ENCODE results near the gene SLC16A9.
"Not testable (repeated sequence)": the region's sequence is repeated elsewhere in the genome, so short reads cannot be mapped to it uniquely, and the experiment has no call there.

The SLC16A9 gene

DNA sequence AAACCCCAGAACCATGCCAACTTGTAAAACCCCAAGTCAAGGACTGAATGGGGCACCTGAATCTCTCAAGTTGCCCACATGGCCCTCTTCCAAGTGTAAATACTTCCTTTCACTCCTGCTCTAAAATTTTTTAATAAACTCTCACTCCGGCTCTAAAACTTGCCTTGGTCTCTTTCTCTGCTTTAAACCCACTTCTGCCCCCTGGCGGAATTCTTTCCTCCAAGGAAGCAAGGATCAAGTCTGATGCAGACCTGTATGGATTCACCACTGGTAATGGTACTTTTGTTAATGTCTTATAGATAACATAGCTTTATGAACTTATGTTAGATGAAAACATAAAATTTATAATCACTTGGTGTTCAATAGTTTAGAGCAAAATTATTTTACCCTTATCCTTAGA, 33.8 kb downstream of the SLC16A9 start:
- no peak for DNase-seq (ENCODE audit: low read depth in 2 of 2)

GRCh38 chr10:59674215-59674836, 35.3 kb downstream of the SLC16A9 start:
- DNase-seq (ENCODE audit: low read depth in 2 of 2): no peak

- DNase-seq (ENCODE audit: low read depth in 2 of 2): no peak
Observed at GRCh38 chr10:59672150-59672875, 37.3 kb downstream of the SLC16A9 start.

- no peak for DNase-seq (ENCODE audit: low read depth in 2 of 2)
Observed at GRCh38 chr10:59670269-59670668, 39.4 kb downstream of the SLC16A9 start.

GRCh38 chr10:59668096-59668495, 41.6 kb downstream of the SLC16A9 start:
- DNase-seq (ENCODE audit: low read depth in 2 of 2): no peak

DNA sequence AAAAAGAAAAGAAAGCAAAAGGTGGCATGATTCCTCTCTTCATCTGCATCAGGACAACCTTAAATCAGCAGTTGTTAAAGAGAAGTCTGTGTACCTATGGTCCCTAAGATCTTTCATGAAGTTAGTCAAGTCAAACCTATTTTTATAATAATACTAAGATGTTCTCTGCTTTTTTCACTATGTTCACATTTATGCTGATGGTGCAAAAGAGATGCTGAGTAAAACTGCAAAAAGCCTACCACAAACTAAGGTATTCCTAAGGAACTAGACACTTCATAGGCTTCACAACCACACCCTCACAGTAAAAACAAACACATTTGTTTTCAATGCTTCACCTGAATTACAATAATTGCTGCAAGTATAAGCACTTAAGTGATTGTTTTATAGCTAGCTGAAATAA, 43.3 kb downstream of the SLC16A9 start:
- DNase-seq (ENCODE audit: low read depth in 2 of 2): no peak

- DNase-seq (ENCODE audit: low read depth in 2 of 2): not testable (repeated sequence)
Observed at GRCh38 chr10:59663213-59663612, 46.4 kb downstream of the SLC16A9 start.

- DNase-seq (ENCODE audit: low read depth in 2 of 2): no peak
Observed at GRCh38 chr10:59657724-59658123, 51.9 kb downstream of the SLC16A9 start.

DNA sequence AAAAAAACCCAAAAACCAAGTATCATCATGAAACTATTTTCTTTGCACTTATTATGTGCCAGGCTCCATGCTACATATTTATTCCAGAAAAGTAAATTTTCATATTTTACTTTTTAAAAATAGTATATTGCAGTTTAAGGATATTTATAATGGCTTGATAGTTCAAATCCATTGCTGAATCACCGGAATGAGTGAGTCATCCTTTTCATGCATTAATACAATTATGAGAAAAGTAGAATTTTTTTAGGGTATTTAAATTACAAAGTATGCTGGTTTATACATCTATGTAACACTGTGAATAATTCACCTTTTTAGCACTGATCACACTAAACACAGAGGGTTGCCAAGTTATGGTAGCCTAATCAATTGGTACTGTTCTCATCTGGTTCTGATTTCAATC, 54.3 kb downstream of the SLC16A9 start:
- DNase-seq (ENCODE audit: low read depth in 2 of 2): no peak

GRCh38 chr10:59654007-59654406, 55.6 kb downstream of the SLC16A9 start:
- no peak for DNase-seq (ENCODE audit: low read depth in 2 of 2)

DNA sequence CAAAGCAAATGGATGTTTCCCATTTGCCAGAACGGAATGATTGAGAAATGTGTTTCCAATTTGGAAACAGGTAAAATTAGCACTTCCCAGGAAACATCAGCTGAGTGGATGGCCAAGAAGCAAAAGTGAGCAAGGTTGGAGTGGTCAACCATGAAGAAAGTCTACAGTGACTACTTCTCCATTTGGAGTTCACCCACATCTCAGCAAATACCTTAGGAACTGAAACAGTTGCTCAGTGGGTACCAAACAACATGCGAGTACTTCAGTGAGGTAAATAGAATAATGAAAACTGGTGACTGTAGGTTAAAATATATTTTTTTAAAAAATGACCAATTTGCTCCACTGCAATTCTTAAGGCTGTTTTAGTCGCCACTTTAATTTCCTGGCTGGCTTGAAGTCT, 57.7 kb downstream of the SLC16A9 start:
- no peak for DNase-seq (ENCODE audit: low read depth in 2 of 2)

DNA sequence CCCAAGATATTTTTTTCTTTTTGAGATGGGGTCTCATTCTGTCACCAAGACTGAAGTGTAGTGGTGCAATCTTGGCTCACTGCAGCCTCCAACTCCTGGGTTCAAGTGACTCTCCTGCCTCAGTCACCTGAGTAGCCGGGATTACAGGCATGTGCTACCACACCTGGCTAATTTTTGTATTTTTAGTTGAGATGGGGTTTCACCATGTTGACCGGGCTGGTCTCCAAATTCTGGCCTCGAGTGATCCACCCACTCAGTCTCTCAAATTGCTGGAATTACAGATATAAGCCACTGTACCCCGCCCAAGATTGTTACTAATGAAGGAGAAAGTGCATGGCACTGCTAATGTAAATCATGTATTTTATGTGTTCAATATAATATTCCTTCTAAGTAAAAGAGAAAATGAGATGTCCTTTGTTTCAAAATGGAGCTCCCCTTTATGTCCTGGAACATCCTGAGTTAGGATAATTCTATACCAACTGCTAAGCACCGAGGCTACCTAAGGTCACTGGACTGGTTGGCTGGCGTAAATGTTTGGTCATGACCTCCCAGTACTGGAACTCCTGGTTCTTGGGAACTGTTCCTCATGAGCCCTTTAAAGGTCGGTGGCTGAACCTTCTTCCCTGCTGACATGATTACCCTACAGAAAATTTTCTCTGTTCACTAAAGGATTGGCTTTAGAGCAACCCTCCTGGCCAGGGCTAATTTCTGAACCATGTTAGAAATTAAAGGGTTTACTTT, 59.9 kb downstream of the SLC16A9 start:
- no peak for DNase-seq (ENCODE audit: low read depth in 2 of 2)

DNA sequence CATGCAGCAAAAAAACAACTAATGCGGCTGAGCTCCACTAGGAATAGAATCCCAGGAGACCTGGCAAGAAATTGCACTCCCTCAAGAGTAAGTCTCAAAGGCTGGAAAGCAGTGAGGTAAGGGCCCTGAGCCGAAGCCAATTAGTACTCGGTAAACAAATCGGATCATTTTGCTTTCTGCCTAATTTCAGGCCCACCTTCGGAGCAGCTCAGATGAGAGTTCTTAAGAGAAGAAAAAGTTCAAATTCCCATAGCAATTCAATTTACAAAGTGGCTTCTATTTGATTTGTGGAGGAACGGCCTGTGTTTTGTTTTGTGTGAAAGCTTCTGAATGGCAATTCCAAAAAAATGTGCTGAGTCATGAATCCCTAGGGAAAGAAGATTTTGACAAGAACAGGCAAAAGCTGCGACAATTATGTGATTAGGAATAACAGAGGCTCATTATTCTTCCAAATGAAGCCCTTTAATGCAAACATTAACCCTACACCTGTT, 60.9 kb downstream of the SLC16A9 start:
- no peak for DNase-seq (ENCODE audit: low read depth in 2 of 2)

DNA sequence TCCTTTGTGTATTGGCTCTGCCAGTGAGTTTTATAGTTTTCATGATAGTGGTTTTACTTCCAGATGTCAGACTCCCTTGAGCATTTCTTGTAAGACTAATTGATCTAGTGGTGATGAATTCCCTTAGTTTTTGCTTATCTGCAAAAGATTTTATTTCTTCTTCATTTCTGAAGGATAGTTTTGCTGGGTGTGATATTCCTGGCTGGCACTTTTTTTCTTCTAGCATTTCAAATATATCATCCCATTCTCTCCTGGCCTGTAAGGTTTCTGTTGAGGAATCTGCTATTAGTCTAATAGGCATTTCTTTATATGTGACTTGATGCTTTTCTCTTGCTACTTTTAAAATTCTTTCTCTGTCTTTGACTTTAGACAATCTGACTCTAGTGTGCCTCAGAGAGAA, 64.8 kb downstream of the SLC16A9 start:
- DNase-seq (ENCODE audit: low read depth in 2 of 2): no peak

GRCh38 chr10:59641688-59642087, 68.0 kb downstream of the SLC16A9 start:
- DNase-seq (ENCODE audit: low read depth in 2 of 2): not testable (repeated sequence)

DNA sequence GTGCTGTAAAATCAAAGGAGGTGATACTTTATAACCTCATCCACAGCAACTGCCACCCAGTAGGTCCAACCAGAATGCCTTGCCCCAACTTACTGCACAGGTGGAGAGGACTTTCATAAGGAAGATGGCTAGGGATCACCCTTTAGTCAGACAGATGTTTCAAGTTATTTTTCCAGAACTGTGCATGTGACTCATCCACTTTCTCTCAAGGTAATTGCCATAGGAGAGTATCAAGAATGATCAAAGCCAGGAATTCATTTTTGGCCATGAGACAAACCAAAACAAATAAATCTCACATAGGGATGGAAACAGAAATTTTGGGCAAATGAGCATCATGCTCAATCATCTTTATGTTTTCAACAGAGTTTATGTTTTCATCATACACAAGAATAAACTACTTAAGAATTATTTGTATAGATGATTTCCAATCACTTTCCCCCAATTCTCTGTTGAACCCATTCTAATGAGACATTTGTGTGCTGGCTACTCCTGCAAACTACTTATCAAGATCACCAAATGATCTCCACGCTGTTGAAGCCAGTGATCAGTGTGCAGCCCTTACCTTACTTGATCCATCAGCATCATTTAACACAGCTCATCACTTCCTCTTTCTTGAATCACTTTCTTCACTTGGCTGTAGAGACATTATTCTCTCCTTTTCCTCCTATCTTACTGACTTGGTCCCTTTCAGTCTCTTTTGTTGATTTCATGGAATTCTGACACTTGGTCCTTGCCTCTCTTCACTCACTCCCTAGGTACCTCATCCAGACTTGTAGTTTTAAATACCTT, 74.0 kb downstream of the SLC16A9 start:
- DNase-seq (ENCODE audit: low read depth in 2 of 2): no peak

DNA sequence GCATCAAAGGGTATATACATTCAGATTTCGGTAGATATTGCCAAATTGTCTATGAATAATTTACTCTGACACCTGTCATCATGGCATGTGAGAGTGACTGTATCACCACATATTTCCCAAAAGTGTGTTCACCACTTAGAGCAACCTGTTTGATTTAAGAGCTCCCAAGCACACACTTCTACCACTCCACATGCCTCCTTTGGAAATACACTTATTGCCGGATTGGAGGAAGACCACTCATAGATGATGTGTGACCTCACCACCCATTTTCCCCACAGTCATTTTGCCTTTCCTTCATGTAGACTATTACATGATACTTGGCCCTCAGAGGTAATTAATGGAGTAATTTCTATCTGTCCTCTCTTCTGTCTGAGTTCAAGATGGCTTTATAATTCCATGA, 75.5 kb downstream of the SLC16A9 start:
- DNase-seq (ENCODE audit: low read depth in 2 of 2): no peak

DNA sequence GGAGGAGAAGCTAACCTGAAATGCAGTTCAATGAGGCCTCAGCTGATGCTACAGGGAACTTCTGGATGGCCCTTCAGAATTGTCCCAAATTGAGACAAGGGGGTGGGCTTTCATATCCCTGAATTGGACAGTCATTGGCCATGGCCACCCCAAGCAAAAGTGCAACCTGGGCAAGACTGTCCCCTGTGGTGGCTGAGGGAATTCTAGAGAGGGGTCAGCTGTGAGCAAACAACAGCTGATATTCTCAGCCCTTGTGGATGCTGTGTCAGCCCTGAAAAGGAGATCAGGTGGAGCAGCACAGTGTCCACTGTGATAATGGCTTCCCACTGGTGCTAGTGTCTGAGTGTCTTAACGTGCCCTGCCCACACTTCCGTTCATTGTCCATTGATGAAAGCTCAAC, 76.6 kb downstream of the SLC16A9 start:
- no peak for DNase-seq (ENCODE audit: low read depth in 2 of 2)

DNA sequence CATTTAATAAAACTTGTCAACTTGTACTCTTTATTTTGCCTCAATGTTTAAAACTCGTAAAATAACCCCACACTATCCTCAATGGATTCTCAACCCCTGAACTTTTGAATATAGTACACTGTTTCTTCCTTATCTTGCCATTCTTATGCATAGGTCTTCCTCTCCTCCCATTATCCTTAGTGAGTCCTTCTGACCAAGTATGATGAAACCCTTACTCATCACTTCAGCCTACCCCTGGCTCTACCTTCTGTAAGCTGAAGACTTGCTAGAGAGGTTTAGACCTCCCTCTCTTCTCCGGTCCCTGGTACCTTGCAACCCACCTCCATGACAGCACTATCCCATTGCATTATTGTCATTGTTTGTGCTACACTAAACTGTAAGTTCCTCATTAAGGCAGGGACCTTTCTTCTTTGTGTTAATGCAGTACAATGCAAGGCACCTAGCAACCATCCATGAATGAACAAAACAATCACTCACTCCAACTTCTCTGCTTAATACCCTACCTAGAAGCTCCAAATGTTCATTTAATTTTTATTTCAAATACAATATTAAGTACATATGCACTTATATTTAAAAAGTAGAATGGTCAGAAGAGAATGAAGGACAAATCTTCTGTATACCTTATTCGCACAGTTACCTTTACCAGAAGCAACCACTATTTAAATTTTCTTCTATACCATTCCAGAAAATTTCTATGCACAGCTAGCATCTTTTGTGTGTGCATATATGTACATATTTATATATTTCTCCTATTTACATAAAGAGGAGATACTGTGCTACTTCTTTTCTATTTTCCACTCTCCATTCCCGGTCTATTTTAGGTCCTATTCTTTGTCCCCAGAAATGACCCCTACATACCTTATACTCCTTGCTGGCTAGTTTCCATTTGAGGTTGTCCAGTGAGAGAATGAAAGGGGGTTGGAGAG, 77.5 kb downstream of the SLC16A9 start:
- DNase-seq (ENCODE audit: low read depth in 2 of 2): no peak

DNA sequence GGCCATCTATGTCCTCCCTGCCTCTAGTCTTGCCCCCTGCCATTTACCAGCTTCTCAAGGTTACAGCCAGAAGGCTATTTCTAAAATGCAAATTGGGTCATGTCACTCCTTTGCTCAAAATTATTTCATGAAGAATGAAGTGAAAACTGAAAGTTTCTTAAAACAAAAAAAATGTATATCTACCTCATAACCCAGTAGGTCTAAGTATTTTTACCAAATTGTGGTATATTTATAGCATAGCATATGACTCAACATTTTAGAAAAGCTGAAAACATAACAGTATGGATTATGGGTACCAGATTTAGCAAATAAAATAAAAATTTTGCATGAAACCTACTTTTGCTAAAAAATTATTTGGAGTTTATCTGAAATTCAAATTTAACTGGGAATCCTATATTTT, 78.4 kb downstream of the SLC16A9 start:
- no peak for DNase-seq (ENCODE audit: low read depth in 2 of 2)

GRCh38 chr10:59628965-59629364, 80.7 kb downstream of the SLC16A9 start:
- DNase-seq (ENCODE audit: low read depth in 2 of 2): no peak

All from stimulated activated CD8-positive, alpha-beta memory T cell treated with anti-CD3 and anti-CD28 coated beads, Interleukin-2, amount 100 ng/mL, for 1 hour (primary cell).